Stimulated activated CD4-positive, alpha-beta T cell treated with anti-CD3 and anti-CD28 coated beads, TNF-alpha, amount 100 ng/mL, for 4 hours (primary cell): Measurements from ENCODE around the gene IFITM5.
"Not testable (repeated sequence)": the region's sequence is repeated elsewhere in the genome, so short reads cannot be mapped to it uniquely, and the experiment has no call there.

ENCODE experiments used
- DNase-seq, 3 experiments: peaks; one replicate each; pipeline ENCODE4 v3.0.0-alpha.2; 2020; ENCODE audit warnings: low read depth in 3 of 3

The IFITM5 gene

GRCh38 chr11:299081-299891 is at the start of gene IFITM5:
IFITM5 (minus strand) TSS chr11:299526; CDS start chr11:299490, 36 bp downstream.
- no peak for DNase-seq

- no peak for DNase-seq
These were observed 47.2 kb upstream of the IFITM5 start for GRCh38 chr11:346529-346928.

- no peak for DNase-seq
These were observed 45.7 kb upstream of the IFITM5 start for GRCh38 chr11:344836-345578.

- DNase-seq, result no peak
These were observed 43.0 kb upstream of the IFITM5 start for GRCh38 chr11:342328-342727.

- no peak for DNase-seq
These were observed 41.5 kb upstream of the IFITM5 start for GRCh38 chr11:340539-341512.

GRCh38 chr11:339963-340362 is 40.6 kb upstream of the IFITM5 start:
- DNase-seq, result no peak

- DNase-seq, result no peak
These were observed 38.4 kb upstream of the IFITM5 start for GRCh38 chr11:337711-338110.

GRCh38 chr11:336659-337198 is 37.4 kb upstream of the IFITM5 start:
- DNase-seq, result no peak

DNA sequence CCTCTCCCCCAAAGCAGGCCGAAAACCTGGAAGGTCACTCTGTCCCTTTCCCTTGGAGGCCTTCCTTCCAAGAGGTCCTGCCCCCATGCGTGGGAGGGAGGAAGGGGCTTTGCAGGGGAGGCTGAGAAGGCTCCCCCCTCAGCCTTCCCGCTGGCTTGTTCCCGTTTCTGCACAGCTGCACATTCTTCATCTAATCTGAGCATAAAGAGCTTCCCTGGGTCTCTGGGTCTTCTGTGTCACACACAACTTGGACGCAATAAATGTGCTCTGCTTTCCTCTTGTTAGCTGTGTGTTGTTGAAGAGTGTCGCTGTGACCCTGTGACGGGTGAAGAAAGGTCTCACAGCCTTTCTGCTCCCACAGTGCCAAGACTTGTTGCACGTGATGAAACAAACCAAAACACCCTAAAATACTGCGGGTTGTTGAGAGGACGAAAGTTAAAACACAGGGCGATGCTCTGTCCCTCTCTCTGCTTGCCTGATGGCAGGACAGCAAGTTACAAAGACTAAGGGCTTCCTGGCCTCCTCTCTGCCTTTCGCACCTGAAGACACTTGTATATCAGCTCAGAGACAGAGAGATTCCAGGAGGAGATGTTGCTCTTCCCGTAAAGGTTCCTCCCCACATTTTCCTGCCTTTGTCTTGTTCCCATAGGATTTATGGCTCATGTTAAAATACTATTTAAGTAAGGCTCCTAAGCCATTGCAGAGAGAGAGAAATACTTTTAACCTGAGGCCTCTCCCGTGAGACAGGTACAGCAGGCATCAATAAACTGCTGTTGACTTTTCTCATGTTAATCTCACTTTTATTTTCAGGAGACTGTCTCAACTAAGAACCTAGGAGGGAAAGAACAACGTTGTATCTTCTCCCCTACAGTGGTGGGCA is 36.7 kb upstream of the IFITM5 start:
- no peak for DNase-seq

DNA sequence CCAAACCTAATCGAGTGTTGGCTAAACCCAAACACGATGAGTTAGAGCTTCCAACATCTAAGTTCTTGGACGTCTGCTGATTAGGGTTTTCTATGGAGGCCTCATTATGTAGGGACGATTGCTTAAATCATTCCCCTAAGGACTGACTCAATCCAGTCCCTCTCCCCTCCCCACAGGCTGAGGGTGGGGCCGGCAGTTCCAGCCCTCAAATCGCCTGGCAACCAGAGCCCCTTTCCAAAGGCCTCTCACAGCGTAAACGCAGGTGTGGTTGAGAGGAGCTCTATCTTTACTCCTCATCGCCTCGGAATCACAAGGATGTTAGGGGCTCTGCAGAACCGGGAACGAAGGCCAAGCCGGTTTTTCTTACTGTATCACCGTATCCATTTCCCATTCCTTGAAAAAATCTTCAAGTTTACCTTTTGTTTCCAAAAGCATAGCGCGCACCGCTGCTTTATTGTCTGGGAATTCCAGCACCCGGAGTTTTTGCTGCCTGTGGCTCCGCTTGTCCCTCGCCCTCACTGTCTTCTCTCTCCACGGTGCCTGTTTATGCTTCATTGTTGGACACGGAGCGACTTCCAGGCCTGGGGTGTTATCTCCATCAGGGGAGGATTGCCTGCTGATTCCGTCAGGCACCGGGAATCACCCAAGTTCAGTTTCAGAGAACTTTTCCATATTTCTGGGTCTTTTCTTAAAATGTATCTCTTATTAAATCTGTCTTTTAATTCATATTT is 35.1 kb upstream of the IFITM5 start:
- DNase-seq, result no peak

GRCh38 chr11:333616-334263 is 34.4 kb upstream of the IFITM5 start:
- DNase-seq, result not testable (repeated sequence)

DNA sequence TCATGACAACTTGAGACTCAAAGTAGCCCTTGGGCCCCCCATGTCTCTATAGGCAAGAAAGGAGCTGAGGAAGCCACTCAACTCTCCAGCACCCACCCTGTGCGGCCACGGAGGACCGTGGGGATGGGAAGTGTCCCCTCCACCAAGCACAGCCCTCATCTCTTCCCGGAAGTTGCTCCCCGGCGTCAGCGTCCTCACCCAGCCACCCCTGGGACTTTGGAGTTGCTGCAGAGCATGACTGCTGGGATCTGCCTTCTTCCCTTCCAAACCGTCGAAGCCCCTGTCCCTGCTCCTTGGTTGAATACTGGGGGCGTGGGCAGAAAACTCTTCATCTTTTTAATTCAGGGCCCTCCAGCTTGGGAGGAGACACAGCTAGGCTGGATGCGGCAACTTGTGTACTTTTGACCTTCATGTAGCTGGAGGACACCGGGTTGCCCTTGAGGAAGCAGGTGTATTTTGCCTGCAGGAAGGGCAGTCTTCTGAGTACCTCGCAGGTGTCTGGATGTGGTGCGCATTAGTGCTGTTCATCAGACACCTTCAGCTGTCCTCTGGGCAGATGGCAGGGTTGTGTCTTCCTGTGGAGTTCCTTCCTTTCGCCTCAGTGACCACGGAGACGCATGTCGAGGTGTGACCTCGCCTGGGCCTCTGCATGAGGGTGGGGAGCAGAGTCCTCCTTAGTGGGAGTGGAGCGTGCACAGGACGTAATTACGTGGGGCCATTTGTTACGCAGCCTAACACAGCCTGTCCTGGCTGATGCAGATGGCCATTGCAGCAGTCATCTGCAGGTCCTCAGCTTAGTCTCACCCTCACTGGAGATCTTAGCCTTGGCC is 33.5 kb upstream of the IFITM5 start:
- DNase-seq, result no peak

- no peak for DNase-seq
These were observed 32.2 kb upstream of the IFITM5 start for GRCh38 chr11:331358-332060.

DNA sequence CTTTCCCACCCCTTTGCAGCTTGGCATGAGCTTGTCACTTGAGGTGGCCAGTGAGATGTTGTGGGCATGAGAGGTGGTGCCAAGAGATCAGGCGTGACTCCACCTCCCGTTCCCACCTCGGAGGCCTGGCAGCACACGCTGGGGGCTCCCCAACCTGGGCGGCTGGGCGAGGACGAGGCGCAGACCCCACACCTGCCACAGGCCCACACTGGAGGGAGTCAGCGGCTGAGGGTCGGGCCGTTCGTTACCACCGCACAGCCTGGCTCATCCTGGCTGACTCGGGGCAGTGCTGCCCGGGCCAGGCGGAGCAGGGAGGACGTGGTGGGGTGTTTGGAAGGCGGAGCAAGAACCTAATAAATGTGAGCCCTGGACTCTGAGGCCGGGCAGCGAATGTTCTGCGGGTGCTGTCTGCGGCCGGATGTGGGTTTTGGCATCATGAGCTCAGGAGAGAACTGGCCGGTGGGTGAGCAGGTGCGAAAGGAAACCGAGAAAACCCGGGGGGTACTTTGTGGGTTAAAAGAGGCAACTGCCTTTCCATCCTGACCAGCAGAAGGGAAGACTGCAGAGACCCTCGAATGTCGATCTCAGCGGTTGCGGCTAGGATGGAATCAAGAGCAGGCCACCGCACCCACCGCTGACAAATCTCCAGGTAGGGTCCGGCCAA is 31.5 kb upstream of the IFITM5 start:
- DNase-seq, result no peak

- no peak for DNase-seq
These were observed 31.0 kb upstream of the IFITM5 start for GRCh38 chr11:330307-330693.

GRCh38 chr11:329886-330253 is 30.5 kb upstream of the IFITM5 start:
- DNase-seq, result no peak

DNA sequence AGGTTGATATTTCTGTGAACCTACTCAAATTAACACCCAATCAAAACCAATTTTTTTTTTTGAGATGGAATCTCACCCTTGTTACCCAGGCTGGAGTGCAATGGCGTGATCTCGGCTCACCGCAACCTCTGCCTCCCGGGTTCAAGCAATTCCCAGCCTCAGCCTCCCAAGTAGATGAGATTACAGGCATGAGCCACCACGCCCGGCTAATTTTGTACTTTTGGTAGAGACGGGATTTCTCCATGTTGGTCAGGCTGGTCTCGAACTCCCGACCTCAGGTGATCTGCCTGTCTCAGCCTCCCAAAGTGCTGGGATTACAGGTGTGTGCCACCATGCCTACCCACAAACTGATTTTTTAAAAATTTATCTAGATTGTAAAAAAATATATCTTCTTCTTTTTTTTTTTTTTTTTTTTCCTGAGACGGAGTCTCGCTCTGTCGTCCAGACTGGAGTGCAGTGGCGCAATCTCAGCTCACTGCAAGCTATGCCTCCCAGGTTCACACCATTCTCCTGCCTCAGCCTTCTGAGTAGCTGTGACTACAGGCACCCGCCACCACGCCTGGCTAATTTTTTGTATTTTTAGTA is 29.3 kb upstream of the IFITM5 start:
- DNase-seq, result not testable (repeated sequence)
